Stimulated activated naive CD4-positive, alpha-beta T cell (primary cell): ENCODE results near the gene ATRNL1.
"Not testable (repeated sequence)": the region's sequence is repeated elsewhere in the genome, so short reads cannot be mapped to it uniquely, and the experiment has no call there.

Source experiments
- DNase-seq, 6 experiments: peaks; one replicate each; lab custom pipeline; 2025; lab: John Stamatoyannopoulos, UW

Gene ATRNL1

DNA sequence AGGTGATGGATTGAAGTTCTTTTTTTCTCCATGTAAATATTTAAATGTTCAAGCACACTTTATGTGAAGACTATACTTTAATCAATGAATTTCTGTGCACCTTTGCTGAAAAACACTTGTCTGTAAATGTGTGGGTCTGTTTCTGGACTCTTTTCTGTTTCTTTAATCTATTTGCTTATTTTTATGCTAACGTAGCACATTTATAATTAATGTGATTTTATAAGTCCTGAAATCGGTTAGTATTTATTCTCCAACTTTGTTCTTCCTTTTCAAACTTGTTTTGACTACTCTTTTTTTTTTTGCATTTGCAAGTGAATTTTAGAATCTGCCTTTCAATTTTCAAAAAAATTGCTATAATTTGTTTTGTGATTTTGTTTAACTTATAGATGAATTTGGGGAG, 334.4 kb downstream of the ATRNL1 start:
- no peak for DNase-seq

DNA sequence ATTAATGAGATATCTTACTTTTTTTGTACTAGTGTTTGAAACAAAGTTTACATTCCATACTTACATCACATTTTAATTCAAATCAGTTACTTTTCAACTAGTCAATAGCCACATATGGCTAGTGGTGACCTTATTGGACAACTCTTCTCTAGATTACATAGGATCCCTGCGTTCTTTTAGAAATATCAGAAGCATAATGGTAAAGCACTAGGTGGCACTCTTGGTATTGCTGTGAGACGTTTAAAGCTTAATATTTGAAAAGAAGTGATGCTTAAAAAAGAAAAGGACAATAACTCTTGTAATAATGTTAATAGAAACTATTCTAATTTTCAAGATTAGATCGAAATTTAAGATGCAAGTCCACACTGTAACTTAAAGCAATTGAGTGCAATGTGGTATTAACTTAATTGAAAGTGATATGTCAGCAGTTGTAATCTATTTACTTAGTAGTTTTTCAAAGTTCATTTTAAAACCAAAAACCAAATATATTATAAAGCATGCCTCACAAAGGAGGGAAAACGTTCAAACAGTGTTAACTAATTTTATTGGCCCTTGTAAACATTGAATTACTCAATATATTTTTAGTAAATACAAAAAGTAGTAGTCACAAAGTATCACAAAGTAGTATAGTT, 339.1 kb downstream of the ATRNL1 start:
- DNase-seq = no peak

DNA sequence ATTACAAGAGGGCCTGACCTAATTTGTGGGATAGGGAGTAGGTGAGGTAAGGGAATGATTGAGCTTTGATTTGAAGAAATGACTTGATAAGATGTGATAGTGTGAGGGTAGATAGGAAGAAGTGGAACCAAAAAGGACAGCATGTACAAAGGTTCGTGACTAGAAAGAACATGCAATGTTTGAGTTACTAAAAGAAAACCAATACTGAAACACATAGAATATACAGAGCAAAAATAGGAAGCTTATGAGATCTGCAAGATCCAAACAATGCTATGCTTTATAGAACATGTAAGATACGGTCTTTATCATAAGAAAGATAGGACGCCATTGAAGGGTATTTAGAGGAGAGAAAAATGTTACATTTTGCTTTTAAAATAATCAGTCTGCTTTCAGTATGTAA, 343.8 kb downstream of the ATRNL1 start:
- DNase-seq = no peak

DNA sequence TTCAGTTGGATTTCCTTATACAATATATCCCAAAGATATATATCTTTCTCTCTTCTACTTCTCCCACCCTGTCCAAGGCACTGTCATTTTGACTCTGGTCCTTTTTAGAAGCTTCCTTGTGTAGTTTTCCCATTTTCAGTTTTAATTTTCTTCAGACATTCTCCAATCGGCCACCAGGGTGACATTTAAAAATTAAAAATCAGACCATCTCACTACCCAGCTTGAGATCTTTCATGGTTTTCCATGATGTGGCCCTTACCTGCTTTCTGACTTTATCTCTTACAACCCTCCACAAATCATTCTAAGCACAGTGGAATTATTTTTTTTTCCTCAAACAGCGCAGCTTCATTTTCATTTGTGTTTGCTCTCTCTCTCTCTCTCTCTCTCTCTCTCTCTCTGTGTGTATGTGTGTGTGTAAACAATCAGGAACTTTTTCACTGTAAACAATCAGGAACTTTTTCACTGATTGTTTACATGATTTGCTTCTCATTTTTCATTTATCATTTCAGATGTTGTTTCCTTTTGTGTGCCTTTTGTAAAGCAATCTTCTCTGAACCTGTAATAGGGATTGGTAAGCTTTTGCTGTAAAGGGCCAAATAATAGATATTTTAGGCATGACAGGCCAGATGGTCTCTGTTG, 348.9 kb downstream of the ATRNL1 start:
- no peak for DNase-seq

DNA sequence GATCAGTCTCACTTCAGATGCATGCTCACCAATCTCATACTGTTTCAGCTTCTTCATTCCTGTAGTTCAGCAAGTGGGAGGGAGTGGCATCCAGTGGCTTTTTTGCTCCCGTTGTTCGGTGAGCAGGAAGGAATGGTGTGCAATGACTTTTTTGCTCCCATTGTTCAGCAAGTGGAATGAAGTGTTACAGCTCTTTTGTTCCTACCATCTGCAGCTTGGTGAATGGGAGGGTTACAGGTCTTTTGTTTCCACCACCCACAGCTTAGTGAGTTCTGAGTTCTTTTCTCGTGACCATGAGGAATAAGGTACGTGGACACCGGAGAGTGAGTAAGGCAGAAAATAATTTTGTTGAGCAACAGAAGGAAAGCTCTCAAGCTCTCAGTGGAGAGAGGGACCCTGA, 363.6 kb downstream of the ATRNL1 start:
- no peak for DNase-seq

DNA sequence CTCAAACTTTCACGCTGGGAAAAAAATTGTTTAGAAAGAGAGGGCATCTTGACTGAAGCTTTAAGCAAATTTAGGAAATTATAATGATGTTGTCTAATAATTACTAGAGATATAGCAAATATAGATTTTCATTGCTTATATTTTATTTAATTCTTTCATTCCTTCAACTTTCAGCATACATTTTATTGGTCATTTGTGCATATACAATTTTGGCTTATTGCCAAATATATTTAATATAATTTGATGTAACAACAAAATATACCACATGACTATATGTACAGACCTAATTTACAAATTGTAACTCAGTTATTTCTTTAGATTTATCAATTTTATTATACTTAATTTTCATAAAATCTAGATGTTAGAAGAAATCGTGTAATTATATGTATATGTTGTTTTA, 390.1 kb downstream of the ATRNL1 start:
- DNase-seq = no peak

DNA sequence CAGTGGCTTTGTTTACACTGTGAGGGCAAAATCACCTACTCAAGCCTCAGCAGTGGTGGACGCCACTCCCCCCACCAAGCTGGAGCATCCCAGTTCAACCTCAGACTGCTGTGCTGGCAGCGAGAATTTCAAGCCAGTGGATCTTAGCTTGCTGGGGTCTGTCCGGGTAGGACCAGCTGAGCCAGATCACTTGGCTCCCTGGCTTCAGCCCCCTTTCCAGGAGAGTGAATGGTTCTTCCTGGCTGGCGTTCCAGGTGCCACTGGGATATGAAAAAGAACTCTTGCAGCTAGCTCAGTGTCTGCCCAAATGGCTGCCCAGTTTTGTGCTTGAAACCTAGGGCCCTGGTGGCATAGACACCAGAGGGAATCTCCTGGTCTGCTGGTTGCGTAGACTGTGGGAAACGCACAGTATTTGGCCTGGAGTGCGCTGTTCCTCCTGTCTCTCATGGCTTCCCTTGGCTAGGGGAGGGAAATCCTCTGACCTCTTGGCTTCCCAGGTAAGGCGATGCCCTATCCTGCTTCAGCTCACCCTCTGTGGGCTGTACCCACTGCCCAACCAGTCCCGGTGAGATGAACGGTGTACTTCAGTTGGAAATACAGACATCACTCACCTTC, 398.5 kb downstream of the ATRNL1 start:
- DNase-seq = no peak

DNA sequence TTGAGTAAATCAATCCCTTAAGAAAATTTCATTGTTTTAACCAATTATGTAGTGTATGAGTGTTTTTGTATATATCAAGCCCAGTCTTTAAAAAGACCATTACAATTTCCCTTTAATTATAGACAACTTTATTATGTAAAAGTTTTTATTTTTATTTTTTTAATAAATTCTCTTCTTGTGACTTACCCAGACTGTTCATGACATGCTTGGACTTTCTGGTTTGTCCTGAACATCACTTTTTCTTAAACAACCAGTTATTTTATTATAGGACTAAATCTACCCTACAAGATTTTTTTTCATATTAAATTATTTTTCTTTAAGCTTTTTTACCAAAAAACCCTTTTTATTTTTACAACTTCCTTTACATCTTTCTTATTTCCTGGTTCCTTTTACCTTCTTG, 410.4 kb downstream of the ATRNL1 start:
- DNase-seq = no peak

DNA sequence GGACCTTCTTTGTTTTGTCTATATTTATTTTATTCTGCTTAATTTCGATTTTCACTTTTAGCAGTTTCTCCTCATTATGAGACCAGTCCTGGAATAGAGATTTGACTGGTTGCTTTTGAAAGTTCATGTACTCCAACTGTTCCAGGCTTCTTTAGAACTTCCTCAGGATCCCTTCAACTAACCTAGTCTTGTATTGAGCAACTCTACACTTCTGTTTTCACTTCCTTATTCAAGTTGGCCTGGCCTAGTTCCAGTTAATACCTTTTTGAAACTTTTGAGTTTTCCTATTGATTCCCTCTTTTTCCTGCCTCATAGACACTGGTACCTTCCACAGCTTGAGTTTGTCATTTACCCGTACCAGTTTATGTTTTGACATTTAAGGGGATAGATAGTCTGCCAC, 421.7 kb downstream of the ATRNL1 start:
- no peak for DNase-seq

DNA sequence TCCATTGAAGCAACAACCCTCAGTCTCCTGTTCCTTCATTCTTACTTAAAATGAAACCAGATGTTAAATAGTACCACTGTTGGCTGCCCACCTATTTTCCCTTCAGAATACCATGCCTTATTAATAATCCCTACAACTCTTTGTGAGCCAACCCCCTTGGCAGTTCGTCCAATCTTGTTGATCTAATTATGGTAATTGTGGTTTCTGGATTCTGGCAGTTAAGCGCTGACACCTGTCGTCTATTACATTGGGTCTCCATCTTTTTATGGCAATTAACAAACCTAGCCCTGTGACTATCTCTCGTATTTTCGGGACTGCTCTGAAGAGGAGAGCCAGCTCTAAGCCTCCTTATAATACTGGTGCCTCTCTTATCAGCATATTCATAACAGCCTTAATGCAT, 432.0 kb downstream of the ATRNL1 start:
- DNase-seq = no peak

DNA sequence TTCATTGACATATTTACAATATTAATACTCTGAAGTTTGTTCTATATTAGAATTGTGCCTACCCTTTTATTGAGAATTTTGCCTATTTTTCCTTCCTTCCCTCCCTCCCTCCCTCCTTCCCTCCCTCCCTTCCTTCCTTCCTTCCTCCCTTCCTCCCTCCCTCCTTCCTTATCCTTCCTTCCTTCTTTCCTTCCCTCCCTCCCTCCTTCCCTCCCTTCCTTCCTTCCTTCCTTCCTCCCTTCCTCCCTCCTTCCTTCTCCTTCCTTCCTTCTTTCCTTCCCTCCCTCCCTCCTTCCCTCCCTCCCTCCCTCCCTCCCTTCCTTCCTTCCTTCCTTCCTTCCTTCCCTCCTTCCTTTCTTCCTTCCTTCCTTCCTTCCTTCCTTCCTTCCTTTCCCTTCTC, 434.5 kb downstream of the ATRNL1 start:
- DNase-seq = not testable (repeated sequence)

DNA sequence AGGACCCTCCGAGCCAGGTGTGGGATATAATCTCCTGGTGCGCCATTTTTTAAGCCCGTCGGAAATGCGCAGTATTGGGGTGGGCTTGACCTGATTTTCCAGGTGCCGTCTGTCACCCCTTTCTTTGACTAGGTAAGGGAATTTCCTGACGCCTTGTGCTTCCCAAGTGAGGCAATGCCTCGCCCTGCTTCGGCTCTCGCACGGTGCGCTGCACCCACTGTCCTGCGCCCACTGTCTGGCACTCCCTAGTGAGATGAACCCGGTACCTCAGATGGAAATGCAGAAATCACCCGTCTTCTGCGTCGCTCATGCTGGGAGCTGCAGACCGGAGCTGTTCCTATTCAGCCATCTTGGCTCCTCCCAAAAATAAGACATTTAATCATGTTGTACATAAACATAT, 443.2 kb downstream of the ATRNL1 start:
- not testable (repeated sequence) for DNase-seq

DNA sequence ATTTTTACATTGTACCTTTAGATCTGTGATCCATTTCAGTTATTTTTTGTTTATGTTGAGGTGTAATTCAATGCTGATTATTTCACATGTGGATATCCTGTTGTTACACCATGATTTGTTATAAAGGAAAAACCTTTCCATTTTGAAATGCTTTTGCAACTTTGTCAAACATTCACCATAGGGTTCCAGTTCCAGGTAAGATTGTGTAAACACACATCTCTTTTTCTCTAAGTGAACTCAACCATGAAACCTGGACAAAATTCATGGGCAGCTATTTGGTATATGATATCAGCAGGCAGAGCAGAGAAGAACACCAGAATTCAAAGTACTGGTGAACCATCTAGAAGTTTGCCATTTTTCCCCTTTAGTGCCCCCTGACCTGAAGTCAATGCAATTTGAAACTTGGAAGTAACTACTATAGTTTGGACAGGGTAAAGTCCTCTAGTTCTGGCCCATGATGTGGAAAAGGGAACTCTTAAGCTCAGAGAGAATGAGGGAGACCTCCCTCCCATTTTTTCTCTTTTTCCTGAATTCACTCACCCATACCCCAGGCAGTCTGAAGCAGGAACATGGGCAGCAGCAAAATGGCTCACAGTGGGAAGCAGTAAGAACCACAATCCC, 446.1 kb downstream of the ATRNL1 start:
- no peak for DNase-seq

DNA sequence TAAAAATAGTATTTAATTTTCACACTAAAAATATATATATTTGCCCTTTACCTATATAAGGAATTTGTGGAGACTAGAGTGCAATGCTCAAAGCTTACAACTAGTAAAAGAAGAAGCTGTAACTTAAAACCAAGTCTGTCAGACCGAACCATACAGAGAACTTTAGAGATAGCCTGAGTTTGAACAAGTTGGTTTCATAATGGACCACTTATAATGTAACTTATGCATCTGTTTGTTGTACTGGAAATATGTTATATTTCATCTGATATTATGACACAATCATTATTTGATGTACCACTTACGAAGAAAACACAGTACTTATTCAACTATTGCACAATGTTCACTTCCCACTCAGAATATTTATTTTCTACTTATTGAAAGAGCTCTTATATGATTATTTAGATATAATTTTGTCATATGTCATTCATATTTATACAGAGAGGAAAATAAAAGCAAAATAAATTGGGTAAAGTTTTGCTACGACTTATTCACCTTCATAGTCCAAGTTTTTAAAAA, 462.8 kb downstream of the ATRNL1 start:
- no peak for DNase-seq

DNA sequence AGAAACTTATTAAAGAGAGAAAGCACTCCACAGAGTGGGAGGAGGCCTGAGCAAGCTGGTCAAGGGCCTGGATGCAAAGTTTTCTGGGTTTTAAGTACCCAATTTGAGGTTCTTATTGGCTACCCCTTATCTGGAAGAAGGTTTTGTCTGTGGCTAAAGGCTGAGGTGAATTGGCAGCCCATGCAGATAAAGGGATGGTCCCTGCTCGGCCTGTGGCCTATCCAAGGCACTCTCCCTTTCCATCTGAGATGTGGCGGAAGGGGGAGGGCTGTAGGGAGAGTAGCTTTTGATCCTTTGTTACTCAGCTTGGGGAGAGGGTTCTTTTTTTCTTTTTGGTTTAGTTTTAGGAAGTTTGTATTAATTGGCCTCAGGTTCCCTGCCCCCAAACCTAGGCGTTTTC, 465.1 kb downstream of the ATRNL1 start:
- DNase-seq = no peak

DNA sequence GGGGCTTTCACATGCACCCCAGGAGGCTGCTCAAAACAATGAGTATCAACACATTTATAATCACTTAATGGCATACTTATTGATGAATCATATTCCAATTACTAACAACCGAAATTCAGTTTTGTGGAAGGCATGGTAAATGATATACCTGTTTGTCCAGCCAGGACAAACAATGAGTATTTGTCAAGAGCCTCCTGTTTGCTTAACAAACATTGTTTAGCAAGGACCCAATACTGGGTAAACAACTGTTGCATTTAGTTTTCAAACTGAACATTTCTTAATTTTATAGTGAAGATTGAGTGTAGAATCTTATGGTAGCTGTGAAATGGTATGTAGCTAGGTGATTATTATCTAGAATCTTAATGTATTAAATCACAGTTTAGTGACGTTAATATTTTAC, 473.7 kb downstream of the ATRNL1 start:
- DNase-seq = no peak

DNA sequence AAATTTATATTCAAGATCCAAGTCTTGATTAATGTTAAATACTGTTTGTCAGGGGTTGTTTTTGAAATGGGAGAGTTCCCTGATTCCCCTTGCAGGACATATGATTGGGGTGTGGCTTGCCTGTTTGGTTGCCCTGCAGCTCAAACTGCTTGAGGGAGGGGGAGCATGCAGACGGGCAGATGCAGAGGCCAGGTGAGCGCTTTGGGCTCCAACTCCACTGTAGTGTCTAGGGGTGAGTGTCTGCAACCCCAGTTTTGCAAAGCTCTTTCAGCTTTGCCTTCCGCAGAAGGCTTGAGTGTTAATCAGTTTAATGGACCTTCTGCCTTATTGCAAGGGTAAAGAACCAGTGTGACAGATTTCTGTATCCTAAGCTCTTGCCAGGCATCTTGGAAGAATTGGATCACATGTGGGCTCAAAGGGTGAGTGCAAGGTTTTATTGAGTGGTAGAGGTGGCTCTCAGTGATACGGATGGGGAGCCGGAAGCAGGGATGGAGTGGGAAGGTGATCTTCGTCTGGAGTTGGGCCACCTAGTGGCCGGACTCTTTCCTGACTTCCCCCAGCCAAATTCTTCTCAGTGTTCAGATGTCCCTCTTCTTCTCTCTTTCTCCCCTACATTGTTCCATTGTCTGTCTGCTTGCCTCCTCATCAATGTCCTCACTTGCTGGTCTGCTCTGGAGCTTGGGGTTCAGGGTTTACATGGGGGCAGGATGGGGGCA, 479.7 kb downstream of the ATRNL1 start:
- DNase-seq = no peak

DNA sequence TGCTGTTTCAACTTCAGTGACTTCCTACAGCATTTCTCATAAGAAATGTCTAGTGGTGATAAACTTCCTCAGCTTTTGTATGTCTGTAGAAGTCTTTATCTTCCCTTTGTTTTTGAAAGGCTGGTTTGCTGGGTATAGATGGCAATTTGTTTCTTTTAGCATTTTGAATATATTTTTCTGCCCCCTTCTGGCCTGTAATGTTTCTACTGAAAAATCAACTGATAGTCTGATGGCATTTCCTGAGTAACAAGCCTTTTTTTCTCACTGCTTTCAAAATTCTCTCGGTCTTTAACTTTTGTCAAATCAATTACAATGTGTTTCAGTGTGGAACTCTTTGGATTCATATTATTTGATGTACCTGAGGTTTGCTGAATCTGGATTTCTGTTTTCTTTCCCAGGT, 487.1 kb downstream of the ATRNL1 start:
- DNase-seq = no peak

DNA sequence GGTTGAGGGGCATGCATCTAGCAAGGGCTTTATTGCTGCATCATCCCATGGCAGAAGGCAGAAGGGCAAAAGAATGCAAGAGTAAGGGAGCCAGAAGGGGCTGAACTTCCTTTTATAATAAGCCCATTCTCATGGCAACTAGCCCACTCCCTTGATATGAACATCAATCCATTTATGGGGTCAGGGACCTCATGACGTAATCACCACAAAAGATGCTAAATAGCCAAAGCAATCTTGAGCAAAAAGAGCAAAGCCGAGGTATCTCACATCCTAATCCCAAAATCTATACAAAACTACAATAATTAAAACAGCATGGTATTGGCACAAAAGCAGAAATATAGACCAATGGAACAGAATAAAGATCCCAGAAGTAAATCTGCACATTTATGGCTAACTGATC, 499.9 kb downstream of the ATRNL1 start:
- DNase-seq = no peak

DNA sequence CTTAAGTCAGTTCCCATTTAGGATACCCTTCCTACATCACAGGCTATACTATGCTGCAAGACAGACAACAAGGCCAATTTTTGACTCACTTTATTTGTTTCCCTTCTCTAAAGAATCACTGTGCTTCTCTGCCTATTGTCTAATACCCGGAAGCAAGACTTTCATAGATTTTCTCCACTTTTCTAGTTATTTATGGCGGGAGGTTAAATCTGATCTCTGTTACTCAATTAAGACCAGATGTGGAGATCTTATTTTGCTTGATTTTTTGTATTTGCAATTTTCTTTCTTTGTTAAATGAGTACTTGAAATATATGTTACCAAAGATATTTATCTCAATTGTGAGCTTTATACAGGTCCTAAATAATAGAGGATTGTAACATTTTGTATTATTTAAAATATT, 511.5 kb downstream of the ATRNL1 start:
- DNase-seq = no peak

DNA sequence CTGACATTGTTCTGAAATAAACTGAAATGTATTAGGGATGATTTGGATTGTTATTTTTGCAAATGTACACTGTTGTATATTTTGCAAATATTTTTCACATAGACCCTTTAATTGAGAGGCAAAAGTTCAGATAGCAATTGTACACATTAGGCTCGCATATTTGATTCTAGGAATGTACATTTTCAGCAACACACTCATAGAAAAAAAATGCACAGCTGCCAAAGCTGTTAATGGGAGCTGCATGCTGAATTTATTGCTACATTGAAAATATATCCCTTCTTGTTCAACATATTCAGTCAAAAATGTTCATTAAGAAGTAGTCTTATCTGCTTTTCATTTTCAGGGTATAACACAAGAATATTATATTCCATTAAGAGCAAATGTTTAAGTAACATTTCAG, 512.9 kb downstream of the ATRNL1 start:
- DNase-seq = no peak

DNA sequence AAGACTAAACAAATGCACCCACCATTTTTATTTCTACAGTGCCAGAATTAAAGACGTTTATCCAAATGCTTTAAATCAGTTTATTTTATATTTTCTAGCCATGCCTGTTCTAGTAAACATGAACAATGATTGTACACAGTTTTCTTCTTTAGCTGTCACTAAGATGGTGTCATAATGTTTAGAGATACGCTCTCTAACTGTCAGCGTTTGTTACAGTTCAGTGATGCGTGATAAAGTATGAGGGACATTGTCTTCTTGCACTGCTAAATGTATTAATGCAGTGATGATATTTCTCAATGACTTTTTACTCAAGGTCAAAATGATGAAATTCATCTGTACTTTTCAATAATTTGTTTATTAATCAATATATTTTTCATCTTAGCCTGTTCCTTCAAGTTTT, 513.6 kb downstream of the ATRNL1 start:
- no peak for DNase-seq
